GM18502 (cell line): ENCODE data around the gene ACTL7B.
"Not testable (repeated sequence)": the region's sequence is repeated elsewhere in the genome, so short reads cannot be mapped to it uniquely, and the experiment has no call there.

Source experiments
- ATAC-seq: cut with Tn5 transposase; IDR thresholded peaks from one replicate; pipeline ENCODE4 v1.9.1; 2021; ENCODE audit warnings: mild to moderate bottlenecking; ENCODE audit not compliant: unreplicated experiment, poor library complexity

ACTL7B gene, protein sequence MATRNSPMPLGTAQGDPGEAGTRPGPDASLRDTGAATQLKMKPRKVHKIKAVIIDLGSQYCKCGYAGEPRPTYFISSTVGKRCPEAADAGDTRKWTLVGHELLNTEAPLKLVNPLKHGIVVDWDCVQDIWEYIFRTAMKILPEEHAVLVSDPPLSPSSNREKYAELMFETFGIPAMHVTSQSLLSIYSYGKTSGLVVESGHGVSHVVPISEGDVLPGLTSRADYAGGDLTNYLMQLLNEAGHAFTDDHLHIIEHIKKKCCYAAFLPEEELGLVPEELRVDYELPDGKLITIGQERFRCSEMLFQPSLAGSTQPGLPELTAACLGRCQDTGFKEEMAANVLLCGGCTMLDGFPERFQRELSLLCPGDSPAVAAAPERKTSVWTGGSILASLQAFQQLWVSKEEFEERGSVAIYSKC

DNA sequence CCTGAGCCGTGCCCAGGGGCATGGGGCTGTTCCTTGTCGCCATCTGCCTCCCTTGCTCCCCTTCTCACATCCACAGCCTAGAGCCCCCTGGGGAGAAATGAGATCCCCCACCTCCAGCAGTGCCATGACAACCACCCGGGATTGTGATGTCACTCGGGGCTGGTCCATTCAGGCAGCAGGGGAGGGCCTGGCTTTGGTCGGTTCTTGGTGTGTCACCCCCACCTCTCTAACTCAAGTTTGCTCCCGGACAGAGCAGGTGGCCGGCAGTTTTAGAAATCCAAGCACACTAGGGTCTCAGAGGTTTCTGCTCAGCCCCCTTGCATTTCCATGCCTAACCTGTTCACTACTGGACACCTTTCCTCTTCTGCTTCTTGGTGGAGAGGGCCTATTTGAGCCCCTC lies at the start of gene ACTL7B:
Gene ACTL7B, minus strand, starts transcription at position 99 of the 400 bp plus-strand sequence. Its CDS starts 56 bp downstream, at position 43.
- ATAC-seq = no peak

DNA sequence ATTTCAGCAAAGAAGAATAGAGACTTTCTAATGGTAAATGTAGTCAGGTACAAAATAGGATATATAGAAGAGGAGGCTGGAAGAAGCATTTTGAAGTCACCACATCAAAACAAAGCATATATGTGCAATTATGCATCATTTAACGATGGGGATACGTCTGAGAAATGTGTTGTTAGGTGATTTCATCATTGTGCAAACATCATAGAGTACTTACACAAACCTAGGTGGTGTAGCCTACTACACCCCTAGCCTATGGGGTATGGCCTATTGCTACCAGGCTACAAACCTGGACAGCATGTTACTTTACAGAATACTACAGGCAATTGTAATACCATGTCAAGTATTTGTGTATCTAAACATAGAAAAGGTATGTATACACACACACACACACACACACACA lies 49.7 kb upstream of the ACTL7B start:
- no peak for ATAC-seq

DNA sequence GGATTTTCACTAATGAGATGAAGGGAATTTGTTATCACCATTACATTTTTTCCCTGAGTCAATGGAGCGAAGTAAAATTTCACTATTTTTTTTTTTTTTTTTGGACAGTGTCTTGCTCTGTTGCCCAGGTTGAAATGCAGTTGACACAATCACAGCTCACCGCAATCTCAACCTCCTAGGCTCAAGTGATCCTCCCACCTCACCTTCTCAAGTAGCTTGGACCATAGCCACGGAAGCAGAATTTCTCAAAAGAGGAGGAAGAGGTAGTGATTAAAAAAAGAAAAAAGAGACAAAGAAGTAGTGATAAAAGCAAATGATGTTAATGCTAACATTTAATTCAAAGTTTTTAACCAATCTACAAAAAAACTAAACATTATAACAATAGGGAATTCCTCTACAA lies 48.4 kb upstream of the ACTL7B start:
- no peak for ATAC-seq

GRCh38 chr9:108903420-108904103 lies 47.8 kb upstream of the ACTL7B start:
- ATAC-seq = no peak

DNA sequence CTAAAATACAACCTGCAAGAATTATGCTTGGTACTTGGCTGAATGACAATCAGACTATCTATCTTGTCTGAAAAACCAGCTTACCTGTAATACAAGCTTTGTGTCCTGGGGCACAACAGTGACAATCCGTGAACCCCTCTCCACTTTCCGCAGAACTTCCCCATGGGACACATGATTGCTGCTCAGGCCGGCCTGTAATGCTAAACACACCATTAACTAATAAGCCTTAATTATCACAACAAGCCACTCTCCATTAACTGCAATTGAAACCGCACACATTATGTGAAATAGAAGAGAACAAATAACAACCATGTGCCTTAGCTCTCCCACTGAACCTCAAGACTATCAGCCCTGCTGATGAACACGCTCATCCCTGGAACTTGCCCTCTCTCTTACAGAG lies 44.4 kb upstream of the ACTL7B start:
- ATAC-seq = no peak

DNA sequence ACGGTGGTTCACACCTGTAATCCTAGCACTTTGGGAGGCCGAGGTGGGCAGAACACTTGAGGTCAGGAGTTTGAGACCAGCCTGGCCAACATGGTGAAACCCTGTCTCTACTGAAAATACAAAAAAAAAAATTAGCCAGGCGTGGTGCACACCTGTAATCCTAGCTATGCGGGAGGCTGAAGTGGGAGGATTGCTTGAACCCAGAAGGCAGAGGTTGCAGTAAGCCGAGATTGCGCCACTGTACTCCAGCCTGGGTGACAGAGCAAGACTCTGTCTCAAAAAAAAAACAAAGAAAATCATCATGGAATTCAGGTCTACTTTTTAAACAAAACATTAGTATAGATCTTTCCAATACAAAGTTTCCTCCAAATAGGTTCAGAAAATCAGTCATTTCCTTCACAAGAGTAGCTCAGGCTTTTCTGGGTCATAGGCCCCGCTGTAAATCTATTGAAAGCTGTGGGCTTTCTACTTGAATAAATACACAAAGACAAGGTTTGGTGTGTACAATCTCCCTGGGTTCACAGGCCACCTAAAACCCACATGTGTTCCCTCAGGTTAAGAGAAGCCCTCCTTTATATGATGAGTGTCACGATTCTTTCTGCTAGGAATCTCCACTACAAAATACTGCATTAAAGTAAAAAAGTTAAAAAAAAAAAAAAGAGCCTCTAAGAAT lies 43.4 kb upstream of the ACTL7B start:
- ATAC-seq = not testable (repeated sequence)

- no peak for ATAC-seq
These were observed 41.7 kb upstream of the ACTL7B start for GRCh38 chr9:108897324-108898096.

DNA sequence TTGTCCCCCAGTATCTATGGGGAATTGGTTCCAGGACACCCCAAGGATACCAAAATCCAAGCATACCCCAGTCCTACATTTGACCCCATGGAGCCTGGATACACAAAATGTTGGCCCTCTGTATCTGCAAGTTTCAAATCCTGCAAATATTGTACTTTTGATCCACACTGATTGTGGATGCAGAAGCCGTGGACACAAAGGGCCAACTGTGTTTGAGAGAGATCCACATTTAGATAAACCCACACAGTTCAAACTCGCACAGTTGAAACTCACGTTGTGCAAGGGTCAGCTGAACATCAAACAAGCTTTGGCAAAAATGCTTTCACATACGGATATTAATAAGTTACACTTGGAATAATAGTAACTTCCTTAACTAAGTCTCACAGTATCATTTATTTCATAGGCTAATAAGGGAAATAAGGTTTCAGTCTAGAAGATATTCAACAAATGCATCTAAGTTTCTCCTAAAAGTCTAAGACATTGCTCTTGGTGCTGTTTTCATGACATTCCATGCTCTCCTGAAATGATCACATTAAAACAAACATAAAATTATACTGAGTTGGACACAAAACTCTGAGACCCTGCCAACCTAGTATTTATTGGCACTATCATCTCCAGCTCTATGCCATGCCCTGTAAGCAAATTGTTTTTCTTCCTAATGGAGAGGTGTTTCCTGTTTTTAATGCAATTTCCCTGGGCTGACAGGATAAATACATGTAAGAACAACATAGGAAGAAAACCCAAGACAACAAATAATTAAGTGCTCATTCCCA lies 38.6 kb upstream of the ACTL7B start:
- no peak for ATAC-seq

DNA sequence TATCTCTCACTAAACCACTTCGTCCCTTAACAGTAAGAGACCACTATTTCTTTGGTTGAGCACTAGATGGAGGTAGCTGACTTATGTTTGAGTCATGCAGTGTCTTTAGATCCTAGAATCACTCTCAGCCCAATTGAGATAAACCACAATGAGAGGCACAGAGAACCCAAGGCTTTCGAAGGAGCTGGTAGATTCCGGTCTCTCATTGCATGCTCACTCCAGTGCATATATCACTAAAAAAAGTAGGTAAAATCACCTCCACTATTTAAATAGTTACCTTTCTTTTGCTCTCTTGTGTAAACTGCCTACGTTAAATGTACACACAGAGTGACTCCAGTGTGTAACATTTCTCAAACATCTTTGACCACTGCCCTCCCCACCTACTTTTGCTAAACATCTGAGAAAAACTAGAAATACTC lies 33.9 kb upstream of the ACTL7B start:
- no peak for ATAC-seq

DNA sequence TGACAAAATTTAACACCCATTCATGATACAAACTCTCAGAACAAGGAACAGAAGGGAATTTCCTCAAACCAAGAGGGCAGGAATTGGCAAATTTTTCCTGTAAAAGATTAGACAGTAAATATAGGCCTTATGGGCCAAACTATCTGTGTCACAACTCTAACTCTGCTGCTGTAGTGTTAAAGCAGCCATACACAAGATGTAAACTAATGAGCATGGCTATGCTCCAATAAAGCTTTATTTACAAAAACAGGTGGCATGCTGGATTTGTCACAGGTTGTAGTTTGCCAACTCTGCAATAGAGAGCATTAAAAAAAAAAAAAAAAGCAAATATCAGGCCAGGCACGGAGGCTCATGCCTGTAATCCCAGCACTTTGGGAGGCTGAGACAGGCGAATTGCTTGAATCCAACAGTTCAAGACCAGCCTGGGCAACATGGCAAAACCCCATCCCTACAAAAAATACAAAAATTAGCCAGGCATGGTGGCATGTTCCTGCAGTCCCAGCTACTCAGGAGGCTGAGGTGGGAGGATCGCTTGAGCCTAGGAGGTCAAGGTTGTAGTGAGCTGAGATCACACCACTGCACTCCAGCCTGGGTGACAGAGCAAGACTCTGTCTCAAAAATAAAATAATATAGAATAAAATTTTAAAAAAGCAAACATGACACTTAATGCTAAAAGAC lies 30.9 kb upstream of the ACTL7B start:
- not testable (repeated sequence) for ATAC-seq

- ATAC-seq = peak; percentile 100
These were observed 30.0 kb upstream of the ACTL7B start for GRCh38 chr9:108885643-108886348.

DNA sequence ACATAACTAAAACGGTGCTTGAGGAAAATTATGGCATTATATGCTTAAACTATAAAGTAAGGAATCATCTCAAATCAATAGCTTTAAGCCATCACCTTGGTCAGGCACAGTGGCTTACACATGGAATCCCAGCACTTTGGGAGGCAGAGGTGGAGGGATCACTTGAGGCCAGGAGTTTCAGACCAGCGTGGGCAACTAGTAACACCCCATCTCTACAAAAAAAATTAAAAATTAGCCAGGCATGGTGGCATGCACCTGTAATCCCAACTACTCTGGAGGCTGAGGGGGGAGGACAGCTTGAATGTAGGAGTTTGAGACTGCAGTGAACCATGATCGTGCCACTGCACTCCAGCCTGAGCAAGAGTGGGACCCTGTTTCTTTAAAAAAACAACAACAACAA lies 28.9 kb upstream of the ACTL7B start:
- no peak for ATAC-seq

GRCh38 chr9:108883085-108883484 lies 27.3 kb upstream of the ACTL7B start:
- ATAC-seq = no peak

GRCh38 chr9:108882052-108882888 lies 26.5 kb upstream of the ACTL7B start:
- no peak for ATAC-seq

DNA sequence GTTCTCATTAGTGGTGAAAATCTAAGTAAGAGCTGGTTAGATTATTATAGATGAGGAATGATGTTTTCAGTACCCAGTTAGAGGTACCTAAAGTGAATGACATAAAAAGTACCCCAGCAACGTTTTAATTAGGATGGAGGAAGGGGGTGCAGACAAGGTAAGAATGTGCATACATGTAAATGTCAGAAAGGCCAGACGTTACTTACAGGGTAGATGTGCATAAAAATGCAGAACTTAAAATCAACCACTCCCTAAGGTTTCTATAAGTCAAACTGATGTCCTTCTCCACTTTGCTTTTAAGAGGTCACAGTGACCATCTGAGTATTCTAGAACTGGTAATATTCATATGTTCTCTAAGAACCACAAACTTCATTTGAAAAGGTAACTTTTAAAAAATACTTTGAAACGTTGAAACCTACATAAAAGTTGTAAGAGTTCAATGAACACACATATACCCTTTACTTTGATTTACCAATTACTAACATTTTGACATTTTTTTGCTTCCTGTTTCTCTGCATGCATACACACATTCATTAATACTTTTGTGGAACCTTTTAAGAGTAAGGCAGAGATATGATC lies 25.0 kb upstream of the ACTL7B start:
- no peak for ATAC-seq

GRCh38 chr9:108877524-108877923 lies 21.7 kb upstream of the ACTL7B start:
- ATAC-seq = no peak

DNA sequence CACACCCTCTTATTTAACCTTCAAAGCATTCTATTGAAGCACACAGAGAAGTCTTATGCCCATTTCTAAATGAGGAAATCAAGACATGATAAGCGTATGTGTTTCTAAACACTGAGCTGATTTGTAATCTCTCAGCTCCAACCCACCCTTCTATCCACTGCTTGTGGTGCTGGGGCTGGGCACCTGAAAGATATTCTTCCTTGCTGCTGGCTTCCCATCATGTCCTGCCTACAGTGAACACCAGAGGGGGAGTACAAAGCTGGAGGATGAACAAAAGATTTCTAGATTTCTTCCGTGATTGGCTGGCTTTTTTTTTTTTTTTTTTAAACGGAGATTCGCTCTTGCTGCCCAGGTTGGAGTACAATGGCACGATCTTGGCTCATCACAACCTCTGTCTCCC lies 20.6 kb upstream of the ACTL7B start:
- no peak for ATAC-seq
